HepG2 (cell line): ENCODE measurements around the gene AKAP6. TPM values are rescaled to one million over a fixed set of nuclear protein-coding genes. Genes with fewer than 3 reads are reported as not detected.

Experiments used
- GFI1 ChIP-seq: sonication (generic); formaldehyde crosslinking; IDR thresholded peaks from 2 replicates; pipeline ENCODE4 v1.5.0; 2020; ENCODE audit warnings: missing genetic modification reagents, mild to moderate bottlenecking, borderline replicate concordance
- KAT8 ChIP-seq: IDR thresholded peaks from 2 replicates; pipeline ENCODE4 v1.6.1; 2016; ENCODE audit warnings: missing genetic modification reagents, missing compliant biosample characterization
- KLF13 ChIP-seq: sonication (generic); formaldehyde crosslinking; IDR thresholded peaks from 2 replicates; pipeline ENCODE4 v1.4.0; 2020; ENCODE audit warnings: mild to moderate bottlenecking, missing genetic modification reagents
- MAZ ChIP-seq, 2 experiments: sonication (generic) in 1 of 2; formaldehyde crosslinking in 1 of 2; IDR thresholded peaks; 2 replicates each; pipeline versions ENCODE4 v1.5.0 to v1.6.1; 2012 to 2020; ENCODE audit warnings: low read depth in 2 of 2, mild to moderate bottlenecking in 2 of 2, borderline replicate concordance in 1 of 2, improper control_type of control experiment in 1 of 2, low read length in 1 of 2, missing genetic modification reagents in 1 of 2, moderate library complexity in 1 of 2
- MEF2D ChIP-seq: sonication (generic); formaldehyde crosslinking; IDR thresholded peaks from 2 replicates; pipeline ENCODE4 v1.5.1; 2020; ENCODE audit warnings: mild to moderate bottlenecking, missing genetic modification reagents
- MEIS1 ChIP-seq: sonication (generic); formaldehyde crosslinking; IDR thresholded peaks from 2 replicates; pipeline ENCODE4 v1.9.0; 2021; ENCODE audit warnings: mild to moderate bottlenecking, missing genetic modification reagents, moderate library complexity, borderline replicate concordance
- NFKB2 ChIP-seq: sonication (generic); formaldehyde crosslinking; IDR thresholded peaks from 2 replicates; pipeline ENCODE4 v1.4.0; 2020; ENCODE audit warnings: missing genetic modification reagents, borderline replicate concordance
- NKX3-1 ChIP-seq: sonication (generic); formaldehyde crosslinking; IDR thresholded peaks from 2 replicates; pipeline ENCODE4 v1.5.0; 2020; ENCODE audit warnings: missing genetic modification reagents
- REL ChIP-seq: sonication (generic); formaldehyde crosslinking; conservative IDR thresholded peaks from 2 replicates; pipeline ENCODE4 v1.8.0; 2022; ENCODE audit warnings: mild to moderate bottlenecking, missing genetic modification reagents, moderate library complexity
- RXRB ChIP-seq: IDR thresholded peaks from 2 replicates; pipeline ENCODE4 v1.6.1; 2016; ENCODE audit warnings: borderline replicate concordance, missing genetic modification reagents, missing compliant biosample characterization
- SMAD9 ChIP-seq: sonication (generic); formaldehyde crosslinking; IDR thresholded peaks from 2 replicates; pipeline ENCODE4 v1.5.1; 2020; ENCODE audit warnings: mild to moderate bottlenecking, missing genetic modification reagents
- SSRP1 ChIP-seq: IDR thresholded peaks from 2 replicates; pipeline ENCODE4 v1.6.1; 2016; ENCODE audit warnings: control low read depth
- ZBTB42 ChIP-seq: sonication (generic); formaldehyde crosslinking; IDR thresholded peaks from 2 replicates; pipeline ENCODE4 v1.5.0; 2020; ENCODE audit warnings: mild to moderate bottlenecking, missing genetic modification reagents
- ZKSCAN8 ChIP-seq: IDR thresholded peaks from 2 replicates; pipeline ENCODE4 v1.6.1; 2016; ENCODE audit warnings: borderline replicate concordance, missing genetic modification reagents, missing compliant biosample characterization
- ZNF12 ChIP-seq: sonication (generic); formaldehyde crosslinking; IDR thresholded peaks from 2 replicates; pipeline ENCODE4 v1.5.0; 2020; ENCODE audit warnings: missing genetic modification reagents
- ZNF124 ChIP-seq: sonication (generic); formaldehyde crosslinking; IDR thresholded peaks from 2 replicates; pipeline ENCODE4 v1.4.0; 2020; ENCODE audit warnings: missing genetic modification reagents
- ZNF207 ChIP-seq: fragments of 450-650 bp; IDR thresholded peaks from 2 replicates; pipeline ENCODE4 v1.6.1; 2016; ENCODE audit warnings: antibody characterized with exemption, borderline replicate concordance
- ZNF629 ChIP-seq: sonication (generic); formaldehyde crosslinking; conservative IDR thresholded peaks from 2 replicates; pipeline ENCODE4 v1.5.0; 2020; ENCODE audit warnings: missing genetic modification reagents
- ZNF784 ChIP-seq: sonication (generic); formaldehyde crosslinking; IDR thresholded peaks from 2 replicates; pipeline ENCODE4 v1.5.1; 2020; ENCODE audit warnings: missing genetic modification reagents, mild to moderate bottlenecking, borderline replicate concordance
- polyA plus RNA-seq, 8 experiments: library from polyadenylated mRNA; depleted of rRNA in 3 of 8; stranded (reverse) in 7 of 8; unstranded in 1 of 8; fragments of >200 nt; fragmentation: Illumina TruSeq in 4 of 8; extraction: Trizol in 4 of 8; gene quantifications; 2 replicates each; pipeline versions ENCODE4 v1.2.1 to v1.2.3, GENCODE V29; 2011 to 2016; ENCODE audit warnings: low read depth in 4 of 8, missing spikeins in 1 of 8, mixed read lengths in 1 of 8; ENCODE audit not compliant: insufficient read depth in 1 of 8
- total RNA-seq, 5 experiments: library from RNA; depleted of rRNA; stranded (reverse); fragments of >200 nt; fragmentation: Illumina TruSeq; extraction: Trizol; gene quantifications; 2 replicates each; pipeline ENCODE4 v1.2.3, GENCODE V29; 2016; ENCODE audit warnings: low read depth in 1 of 5
- TF ChIP-seq, protein P1 (sequence below): sonication (generic); formaldehyde crosslinking; IDR thresholded peaks from 2 replicates; pipeline ENCODE4 v1.5.1; 2020; ENCODE audit warnings: mild to moderate bottlenecking, missing genetic modification reagents, moderate library complexity

Gene AKAP6
- total and polyA plus RNA-seq, 2 of the 13 experiments (the other 11 are each of a cell fraction or from before 2014, with no cell fraction given) = 1.4 TPM

DNA sequence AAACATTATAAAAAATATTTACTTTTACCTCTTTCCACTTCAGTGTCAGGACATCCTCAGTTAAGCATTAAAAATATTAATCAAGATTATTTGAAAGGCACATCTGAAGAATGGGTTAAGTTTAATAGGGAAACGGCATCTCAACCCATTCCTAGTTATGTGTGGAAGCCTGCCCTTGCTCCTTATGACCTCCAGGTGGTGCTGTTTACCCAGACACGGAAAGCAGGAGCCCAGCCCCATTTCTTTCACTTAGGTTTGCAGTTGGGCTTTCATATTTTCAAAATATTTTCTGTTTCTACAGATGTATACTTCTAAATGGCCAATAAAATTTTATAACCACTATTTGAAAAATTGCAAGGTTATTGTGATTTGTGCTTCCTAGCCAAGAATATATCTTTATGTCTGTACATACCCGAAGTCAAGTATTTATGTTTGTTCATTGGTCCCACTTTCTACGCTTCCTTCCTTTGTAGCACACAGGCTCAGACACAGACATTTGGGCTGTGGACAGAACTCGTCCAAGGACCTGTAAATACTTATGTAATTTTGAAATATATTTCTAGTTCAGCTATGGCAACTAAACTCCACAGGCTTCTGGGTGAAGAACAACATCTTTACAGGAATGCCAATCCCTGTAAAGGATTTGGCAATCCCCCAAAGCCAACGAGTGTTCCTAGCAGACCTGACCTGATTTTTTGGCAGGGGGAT is 247.1 kb downstream of the AKAP6 start (continued):
- TF ChIP-seq KAT8 = peak; percentile 52; the same call in 1 of the 2 replicates
- TF ChIP-seq ZNF124 (CRISPR knock-in tag) = 0 out of 2 replicates have a peak, but pooled peaks have one; percentile 27
- no peak for TF ChIP-seq SSRP1 (CRISPR knock-in tag)
- no peak for TF ChIP-seq SMAD9
- TF ChIP-seq MEIS1 (CRISPR knock-in tag) = no peak
- no peak for TF ChIP-seq REL (CRISPR knock-in tag)
- TF ChIP-seq RXRB = peak; percentile 68; the same call in 1 of the 2 replicates
- TF ChIP-seq NFKB2 (CRISPR knock-in tag) = no peak
- no peak for TF ChIP-seq ZNF784 (CRISPR knock-in tag)
- no peak for TF ChIP-seq ZNF629 (CRISPR knock-in tag)
- TF ChIP-seq, protein P1, sequence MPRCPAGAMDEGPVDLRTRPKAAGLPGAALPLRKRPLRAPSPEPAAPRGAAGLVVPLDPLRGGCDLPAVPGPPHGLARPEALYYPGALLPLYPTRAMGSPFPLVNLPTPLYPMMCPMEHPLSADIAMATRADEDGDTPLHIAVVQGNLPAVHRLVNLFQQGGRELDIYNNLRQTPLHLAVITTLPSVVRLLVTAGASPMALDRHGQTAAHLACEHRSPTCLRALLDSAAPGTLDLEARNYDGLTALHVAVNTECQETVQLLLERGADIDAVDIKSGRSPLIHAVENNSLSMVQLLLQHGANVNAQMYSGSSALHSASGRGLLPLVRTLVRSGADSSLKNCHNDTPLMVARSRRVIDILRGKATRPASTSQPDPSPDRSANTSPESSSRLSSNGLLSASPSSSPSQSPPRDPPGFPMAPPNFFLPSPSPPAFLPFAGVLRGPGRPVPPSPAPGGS (CRISPR knock-in tag) = no peak
- peak; percentile 64; the same call in 1 of the 2 replicates for TF ChIP-seq ZKSCAN8 (CRISPR knock-in tag)
- TF ChIP-seq ZNF12 (CRISPR knock-in tag) = no peak
- TF ChIP-seq GFI1 (CRISPR knock-in tag) = no peak
- no peak for TF ChIP-seq MEF2D (CRISPR knock-in tag)
- TF ChIP-seq KLF13 (CRISPR knock-in tag) = no peak
- no peak for TF ChIP-seq NKX3-1 (CRISPR knock-in tag)
- no peak for TF ChIP-seq ZBTB42
- TF ChIP-seq MAZ (IDR thresholded peaks at IDR 0.05; ENCODE audit: borderline replicate concordance, low read depth, low read length) = no peak
- no peak for TF ChIP-seq MAZ (CRISPR knock-in tag; IDR thresholded peaks at IDR 0.05; ENCODE audit: low read depth)
- no peak for TF ChIP-seq ZNF207
